ENCODE data around the gene SGO2.
"Not testable (repeated sequence)": the region's sequence is repeated elsewhere in the genome, so short reads cannot be mapped to it uniquely, and the experiment has no call there.

SGO2 gene

GRCh38 chr2:200624026-200624425 lies 98.0 kb downstream of the SGO2 start:
- DNase-seq (ENCODE audit: low spot score) = no peak

GRCh38 chr2:200624658-200625057 lies 98.7 kb downstream of the SGO2 start:
- DNase-seq (ENCODE audit: low spot score) = no peak

- DNase-seq (ENCODE audit: low spot score) = no peak
Measured at GRCh38 chr2:200625282-200625681, 99.3 kb downstream of the SGO2 start.

- no peak for DNase-seq (ENCODE audit: low spot score)
Measured at GRCh38 chr2:200625958-200626363, 100.0 kb downstream of the SGO2 start.

GRCh38 chr2:200627110-200627770 lies 101.2 kb downstream of the SGO2 start:
- no peak for DNase-seq (ENCODE audit: low spot score)

GRCh38 chr2:200628461-200628860 lies 102.5 kb downstream of the SGO2 start:
- DNase-seq (ENCODE audit: low spot score) = not testable (repeated sequence)

- DNase-seq (ENCODE audit: low spot score) = no peak
Measured at GRCh38 chr2:200631287-200631686, 105.3 kb downstream of the SGO2 start.
